ENCODE measurements around the gene GSN.
"Not testable (repeated sequence)": the region's sequence is repeated elsewhere in the genome, so short reads cannot be mapped to it uniquely, and the experiment has no call there.

The GSN gene

GRCh38 chr9:121289026-121289771 lies 21.2 kb downstream of the GSN start:
- no peak for DNase-seq

DNA sequence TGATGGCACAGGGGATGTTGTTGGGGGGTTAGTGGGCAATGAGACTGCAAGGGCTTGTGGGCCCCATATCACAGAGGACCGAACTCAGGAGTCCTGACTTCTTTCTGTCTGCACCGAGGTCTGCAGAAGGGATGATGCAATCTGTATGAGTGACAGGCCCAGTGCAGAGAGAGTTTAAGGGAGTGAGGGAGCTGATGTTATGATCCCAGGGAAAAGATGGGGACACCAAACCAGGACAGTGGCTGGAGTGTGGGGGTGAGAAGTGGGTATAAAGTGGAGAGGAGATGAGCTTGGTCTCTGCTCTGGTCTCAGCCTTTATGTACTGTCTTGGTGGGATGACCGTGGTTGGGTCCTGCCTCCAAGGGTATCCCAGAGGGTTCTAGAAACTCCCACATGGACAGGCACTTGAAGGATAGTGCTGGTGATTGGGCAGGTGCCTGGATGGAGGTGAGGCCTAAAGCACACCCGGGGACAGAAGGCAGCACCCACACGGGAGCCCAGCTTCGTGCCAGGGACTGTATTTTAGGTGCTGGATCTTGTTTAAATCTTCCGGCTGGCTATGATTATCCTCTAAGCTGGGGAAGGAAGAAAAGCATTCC lies 21.9 kb downstream of the GSN start:
- DNase-seq = no peak

- DNase-seq = not testable (repeated sequence)
These were observed 23.6 kb downstream of the GSN start for GRCh38 chr9:121291536-121291935.

- no peak for DNase-seq
These were observed 24.1 kb downstream of the GSN start for GRCh38 chr9:121292051-121292450.

- DNase-seq = no peak
These were observed 24.9 kb downstream of the GSN start for GRCh38 chr9:121292801-121293241.

- DNase-seq = no peak
These were observed 26.3 kb downstream of the GSN start for GRCh38 chr9:121294151-121294743.

GRCh38 chr9:121294866-121295661 lies 27.1 kb downstream of the GSN start:
- no peak for DNase-seq

DNA sequence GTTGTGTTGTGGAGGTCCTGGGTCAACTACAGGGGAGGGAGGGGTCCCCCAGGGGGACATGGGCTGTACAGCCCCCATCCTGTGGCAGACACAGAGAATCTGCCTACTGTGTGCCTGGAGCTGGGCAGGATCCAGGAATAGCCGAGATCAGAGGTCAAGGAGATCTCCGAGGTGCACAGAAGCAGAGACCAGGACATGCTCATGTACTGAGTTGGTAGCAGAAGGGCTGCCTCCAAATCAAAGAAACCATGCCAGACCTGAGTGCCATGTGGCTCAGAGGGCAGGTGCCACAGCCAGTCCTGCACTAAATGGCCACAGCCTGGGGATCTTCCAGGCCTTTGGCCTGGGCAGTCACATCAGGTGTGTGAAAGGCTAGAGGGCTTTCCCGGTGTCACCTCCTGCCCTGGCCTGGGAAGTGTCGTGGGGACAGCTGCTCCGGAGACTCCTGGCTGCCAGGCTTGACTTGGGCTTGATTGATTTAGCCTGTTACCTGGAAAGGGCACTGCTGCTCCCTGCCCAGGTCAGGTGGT lies 27.8 kb downstream of the GSN start:
- DNase-seq = no peak

GRCh38 chr9:121296213-121297127 lies 28.5 kb downstream of the GSN start:
- DNase-seq = no peak

DNA sequence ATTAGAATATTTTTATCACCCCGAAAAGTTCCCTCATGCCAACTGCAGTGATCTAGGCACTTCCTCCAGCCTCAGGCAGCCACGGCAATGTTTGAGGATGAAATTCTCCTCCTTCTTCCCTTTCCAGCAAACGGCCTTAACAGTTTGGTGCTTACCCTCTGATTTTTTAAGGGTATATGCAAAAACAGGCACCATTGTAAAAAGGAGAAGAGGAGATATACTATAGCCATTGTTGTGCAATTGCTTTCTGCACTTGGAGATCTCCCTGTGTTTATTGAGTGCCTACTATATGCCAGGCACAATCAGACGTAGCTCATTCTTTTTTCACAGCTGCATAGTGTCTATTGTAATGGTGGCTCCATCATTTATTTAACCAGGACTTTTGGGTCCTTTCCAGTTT lies 29.4 kb downstream of the GSN start:
- no peak for DNase-seq

- DNase-seq = no peak
These were observed 30.1 kb downstream of the GSN start for GRCh38 chr9:121298016-121298538.

DNA sequence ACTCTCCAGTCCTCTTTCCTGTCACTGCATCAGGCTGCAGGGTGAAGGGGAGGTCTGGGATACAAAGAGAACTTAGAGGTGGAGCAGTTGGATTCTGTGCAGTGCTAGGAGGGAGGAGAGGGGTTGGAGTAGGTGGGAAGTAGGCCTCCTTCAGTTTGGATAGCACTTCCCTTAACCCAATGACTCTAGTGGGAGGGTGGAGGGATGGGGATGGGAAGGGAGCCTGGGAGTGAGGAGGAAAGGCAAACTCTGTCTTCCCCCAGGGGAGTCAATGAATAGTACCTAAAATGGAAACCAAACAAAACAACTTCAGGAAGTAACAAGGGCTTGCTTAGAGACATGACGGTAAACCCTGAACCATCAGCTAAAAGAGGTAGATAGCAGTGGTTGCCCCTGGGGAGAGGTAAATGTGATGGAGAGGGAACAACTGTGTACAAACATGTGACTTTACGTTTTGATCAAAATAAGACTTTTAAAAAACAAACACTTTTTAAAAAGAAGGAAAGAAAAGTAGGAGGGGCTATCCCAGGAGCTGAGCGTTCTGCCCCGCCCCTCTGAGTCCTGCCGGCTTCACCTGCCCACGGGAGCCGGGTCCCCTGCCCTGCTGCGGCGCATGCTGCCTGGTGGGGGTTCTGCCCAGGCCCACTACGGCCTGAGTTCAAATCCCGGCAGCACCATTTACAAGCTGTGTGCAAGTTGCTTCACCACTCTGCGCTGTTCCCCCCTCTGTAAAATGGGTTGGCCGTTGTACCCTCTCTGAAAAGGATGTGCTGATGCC lies 30.9 kb downstream of the GSN start:
- DNase-seq = no peak

GRCh38 chr9:121299467-121300282 lies 31.7 kb downstream of the GSN start:
- no peak for DNase-seq

GRCh38 chr9:121300283-121301119 lies 32.5 kb downstream of the GSN start:
- no peak for DNase-seq

- DNase-seq = no peak
These were observed 33.9 kb downstream of the GSN start for GRCh38 chr9:121301881-121302286.

DNA sequence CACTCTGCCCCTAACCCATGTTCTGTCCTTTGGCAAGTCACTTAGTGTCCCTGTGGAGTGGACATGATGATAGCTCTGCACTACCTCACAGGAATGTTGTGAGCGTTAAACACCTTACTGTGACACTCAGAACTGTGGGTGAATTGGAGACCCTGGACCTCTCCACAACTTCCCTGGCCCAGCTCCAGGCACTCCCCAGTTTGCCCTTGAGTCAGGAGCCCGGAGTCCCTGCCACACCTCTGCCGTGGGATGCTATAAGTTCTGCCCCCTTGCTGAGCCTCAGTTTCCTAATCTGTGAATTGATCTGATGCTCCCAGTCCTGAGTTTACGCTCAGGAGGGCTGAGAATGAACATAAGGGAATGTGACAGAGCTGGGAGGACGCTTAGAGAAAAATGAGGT lies 34.4 kb downstream of the GSN start:
- DNase-seq = no peak

- DNase-seq = no peak
These were observed 34.8 kb downstream of the GSN start for GRCh38 chr9:121302786-121303185.

DNA sequence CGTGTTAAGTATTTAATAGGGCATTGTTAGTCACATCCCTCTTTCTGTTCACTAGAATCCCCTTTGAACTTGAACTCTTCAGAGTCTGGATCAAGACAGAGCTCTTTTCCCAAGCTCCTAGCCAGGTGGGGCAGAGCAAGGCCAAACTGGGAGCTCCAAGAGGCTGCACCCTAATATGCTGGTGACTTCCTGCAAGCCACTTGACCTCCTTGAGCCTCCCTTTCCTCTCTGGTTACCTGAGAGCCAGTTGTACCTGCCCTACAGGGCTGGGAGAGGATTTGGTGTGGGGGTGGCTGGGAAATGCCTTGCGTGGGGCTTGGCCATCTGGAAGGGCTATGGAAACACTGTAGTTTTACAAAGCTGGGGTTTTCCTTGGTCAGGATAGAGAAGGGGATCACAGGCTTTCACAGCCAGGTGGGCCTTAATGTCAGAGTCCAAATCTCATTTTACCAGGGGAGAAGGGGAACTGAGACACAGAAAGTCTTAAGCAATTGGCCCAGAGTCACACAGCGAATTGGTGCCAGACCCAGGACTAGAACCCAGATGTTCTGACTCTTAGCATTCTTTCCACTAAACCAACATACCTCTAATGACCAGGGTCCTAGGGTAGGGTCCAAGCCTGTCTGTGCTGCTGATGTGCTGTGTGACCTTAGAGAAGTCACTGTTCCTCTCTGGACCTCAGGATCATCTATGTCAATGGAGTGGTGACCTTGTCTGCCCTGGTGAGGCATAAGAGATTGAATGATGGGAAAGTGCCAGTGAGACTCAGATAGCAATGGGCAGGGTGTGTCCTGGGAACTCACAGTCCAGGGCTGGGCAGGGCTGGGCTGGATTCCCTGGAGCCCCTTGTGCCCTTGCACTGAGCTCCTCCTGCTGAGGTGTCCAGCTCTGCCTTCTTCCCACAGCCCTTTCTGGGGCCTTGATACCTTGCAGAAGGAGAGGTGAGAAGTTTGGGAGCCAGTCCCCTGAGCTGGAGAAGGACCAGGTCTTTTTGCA lies 35.8 kb downstream of the GSN start:
- DNase-seq = no peak

All from activated CD4-positive, alpha-beta T cell treated with anti-CD3 and anti-CD28 coated beads for 4 hours (primary cell).